Astrocyte (in vitro differentiated cells and primary cell): Measurements from ENCODE around the gene TBC1D8. TPM values are rescaled to one million over a fixed set of nuclear protein-coding genes. Genes with fewer than 3 reads are reported as not detected.

Experiments used
- DNase-seq: peaks from one replicate; pipeline ENCODE4 v3.0.0-alpha.2; 2010; ENCODE audit warnings: low read depth
- FAIRE-seq: peaks from 2 replicates; lab custom pipeline; 2011; peaks lifted over from hg19 to GRCh38; lab: Jason Lieb, UNC
- H2AFZ ChIP-seq: 2 replicates; pipeline ENCODE4 v1.6.0; 2012; ENCODE audit warnings: low read depth, low read length, inconsistent platforms
- H3K27ac ChIP-seq: 2 replicates; pipeline ENCODE4 v1.5.1; 2011; ENCODE audit warnings: low read depth, low read length, inconsistent platforms
- H3K27me3 ChIP-seq: 2 replicates; pipeline ENCODE4 v1.6.0; 2011; ENCODE audit warnings: low read length, inconsistent platforms; ENCODE audit not compliant: insufficient read depth
- H3K36me3 ChIP-seq: 2 replicates; pipeline ENCODE4 v1.5.1; 2011; ENCODE audit warnings: low read length, inconsistent platforms; ENCODE audit not compliant: insufficient read depth
- H3K4me1 ChIP-seq: 2 replicates; pipeline ENCODE4 v1.5.1; 2011; ENCODE audit warnings: low read length, inconsistent platforms; ENCODE audit not compliant: insufficient read depth
- H3K4me2 ChIP-seq: 2 replicates; pipeline ENCODE4 v1.6.0; 2012; ENCODE audit warnings: low read length, inconsistent platforms
- H3K4me3 ChIP-seq: 2 replicates; pipeline ENCODE4 v1.5.1; 2011; ENCODE audit warnings: low read depth, mild to moderate bottlenecking, low read length, inconsistent platforms; ENCODE audit not compliant: insufficient read depth
- H3K79me2 ChIP-seq: 2 replicates; pipeline ENCODE4 v1.6.0; 2012; ENCODE audit warnings: mild to moderate bottlenecking, low read length, inconsistent platforms; ENCODE audit not compliant: insufficient read depth
- H3K9ac ChIP-seq: 2 replicates; pipeline ENCODE4 v1.6.0; 2012; ENCODE audit warnings: mild to moderate bottlenecking, low read length, inconsistent platforms
- H3K9me3 ChIP-seq: 2 replicates; pipeline ENCODE4 v1.5.1; 2012; ENCODE audit warnings: low read depth, mild to moderate bottlenecking, low read length, inconsistent platforms; ENCODE audit not compliant: insufficient read depth
- H4K20me1 ChIP-seq: 2 replicates; pipeline ENCODE4 v1.6.0; 2012; ENCODE audit warnings: low read length, inconsistent platforms; ENCODE audit not compliant: insufficient read depth
- H3K27ac Mint-ChIP-seq: one replicate; pipeline ENCODE4 v1.8.0; 2021; ENCODE audit warnings: mild to moderate bottlenecking, mixed read lengths; ENCODE audit not compliant: unreplicated experiment
- H3K27me3 Mint-ChIP-seq: one replicate; pipeline ENCODE4 v1.8.0; 2021; ENCODE audit warnings: low read depth, mixed read lengths; ENCODE audit not compliant: unreplicated experiment
- H3K36me3 Mint-ChIP-seq: one replicate; pipeline ENCODE4 v1.8.0; 2021; ENCODE audit warnings: low read depth, mixed read lengths; ENCODE audit not compliant: unreplicated experiment
- H3K4me1 Mint-ChIP-seq: one replicate; pipeline ENCODE4 v1.8.0; 2021; ENCODE audit warnings: low read depth, mixed read lengths; ENCODE audit not compliant: unreplicated experiment
- H3K4me3 Mint-ChIP-seq: one replicate; pipeline ENCODE4 v1.8.0; 2021; ENCODE audit warnings: mild to moderate bottlenecking, moderate library complexity, mixed read lengths; ENCODE audit not compliant: unreplicated experiment
- H3K9me3 Mint-ChIP-seq: one replicate; pipeline ENCODE4 v1.8.0; 2021; ENCODE audit warnings: mild to moderate bottlenecking, mixed read lengths; ENCODE audit not compliant: unreplicated experiment
- EZH2 ChIP-seq: IDR thresholded peaks from 2 replicates; pipeline ENCODE4 v1.6.1; 2012; ENCODE audit warnings: mild to moderate bottlenecking, low read length, inconsistent platforms; ENCODE audit not compliant: insufficient read depth
- total RNA-seq: library from RNA; stranded (reverse); gene quantifications from 2 replicates; pipeline ENCODE4 v1.2.1, GENCODE V29; 2021
- TF ChIP-seq, protein P1 (sequence below): IDR thresholded peaks from 2 replicates; pipeline ENCODE4 v1.5.1; 2011; ENCODE audit warnings: low read depth, mild to moderate bottlenecking, inconsistent platforms, low read length, moderate library complexity; ENCODE audit not compliant: insufficient read depth

TBC1D8 gene
- total RNA-seq, 1 donor from 2014 or later, result 2.4 TPM

DNA sequence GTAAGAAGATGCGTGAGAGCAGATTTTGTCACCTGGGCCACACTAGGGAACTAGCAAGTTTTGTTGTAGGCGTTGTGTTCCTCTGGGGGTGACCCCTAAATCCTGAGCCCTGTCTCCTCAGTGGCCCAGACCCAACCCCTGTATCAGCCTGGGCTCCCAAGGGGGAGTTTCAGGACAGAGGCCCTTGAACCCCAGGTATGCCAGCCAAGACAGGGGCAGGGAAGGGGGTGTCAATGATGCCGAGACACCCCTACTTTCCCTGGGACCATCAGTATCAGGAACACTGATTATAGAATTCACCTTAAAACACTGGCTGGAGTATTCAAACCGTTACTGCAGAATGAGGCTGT, 188.2 kb downstream of the TBC1D8 start:
- Mint-ChIP-seq H3K9me3 (no peaks in the 10 kb centered on the region), H3K4me3 (no peak overlapping the region), H3K27ac (no peak overlapping the region), H3K27me3 (peaks cover 10% of the 10 kb centered on the region), H3K36me3 (peaks cover 3% of the 10 kb centered on the region), H3K4me1 (peaks cover 13% of the 10 kb centered on the region)
- H2AFZ ChIP-seq, result no peak overlapping the region
- H3K9ac ChIP-seq, result no peak overlapping the region
- no peak overlapping the region for H3K4me2 ChIP-seq
- peaks cover 3% of the 10 kb centered on the region for H3K36me3 ChIP-seq
- DNase-seq (no peak), FAIRE-seq (no peak)
- no peaks in the 10 kb centered on the region for H3K27me3 ChIP-seq
- H3K4me1 ChIP-seq, result peaks cover 14% of the 10 kb centered on the region
- H3K9me3 ChIP-seq, result no peaks in the 10 kb centered on the region
- H3K79me2 ChIP-seq, result no peaks in the 10 kb centered on the region
- no peaks in the 10 kb centered on the region for H4K20me1 ChIP-seq
- no peak overlapping the region for H3K27ac ChIP-seq
- no peak overlapping the region for H3K4me3 ChIP-seq
- TF ChIP-seq, protein P1, sequence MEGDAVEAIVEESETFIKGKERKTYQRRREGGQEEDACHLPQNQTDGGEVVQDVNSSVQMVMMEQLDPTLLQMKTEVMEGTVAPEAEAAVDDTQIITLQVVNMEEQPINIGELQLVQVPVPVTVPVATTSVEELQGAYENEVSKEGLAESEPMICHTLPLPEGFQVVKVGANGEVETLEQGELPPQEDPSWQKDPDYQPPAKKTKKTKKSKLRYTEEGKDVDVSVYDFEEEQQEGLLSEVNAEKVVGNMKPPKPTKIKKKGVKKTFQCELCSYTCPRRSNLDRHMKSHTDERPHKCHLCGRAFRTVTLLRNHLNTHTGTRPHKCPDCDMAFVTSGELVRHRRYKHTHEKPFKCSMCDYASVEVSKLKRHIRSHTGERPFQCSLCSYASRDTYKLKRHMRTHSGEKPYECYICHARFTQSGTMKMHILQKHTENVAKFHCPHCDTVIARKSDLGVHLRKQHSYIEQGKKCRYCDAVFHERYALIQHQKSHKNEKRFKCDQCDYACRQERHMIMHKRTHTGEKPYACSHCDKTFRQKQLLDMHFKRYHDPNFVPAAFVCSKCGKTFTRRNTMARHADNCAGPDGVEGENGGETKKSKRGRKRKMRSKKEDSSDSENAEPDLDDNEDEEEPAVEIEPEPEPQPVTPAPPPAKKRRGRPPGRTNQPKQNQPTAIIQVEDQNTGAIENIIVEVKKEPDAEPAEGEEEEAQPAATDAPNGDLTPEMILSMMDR, result no peak
- no peak for TF ChIP-seq EZH2

DNA sequence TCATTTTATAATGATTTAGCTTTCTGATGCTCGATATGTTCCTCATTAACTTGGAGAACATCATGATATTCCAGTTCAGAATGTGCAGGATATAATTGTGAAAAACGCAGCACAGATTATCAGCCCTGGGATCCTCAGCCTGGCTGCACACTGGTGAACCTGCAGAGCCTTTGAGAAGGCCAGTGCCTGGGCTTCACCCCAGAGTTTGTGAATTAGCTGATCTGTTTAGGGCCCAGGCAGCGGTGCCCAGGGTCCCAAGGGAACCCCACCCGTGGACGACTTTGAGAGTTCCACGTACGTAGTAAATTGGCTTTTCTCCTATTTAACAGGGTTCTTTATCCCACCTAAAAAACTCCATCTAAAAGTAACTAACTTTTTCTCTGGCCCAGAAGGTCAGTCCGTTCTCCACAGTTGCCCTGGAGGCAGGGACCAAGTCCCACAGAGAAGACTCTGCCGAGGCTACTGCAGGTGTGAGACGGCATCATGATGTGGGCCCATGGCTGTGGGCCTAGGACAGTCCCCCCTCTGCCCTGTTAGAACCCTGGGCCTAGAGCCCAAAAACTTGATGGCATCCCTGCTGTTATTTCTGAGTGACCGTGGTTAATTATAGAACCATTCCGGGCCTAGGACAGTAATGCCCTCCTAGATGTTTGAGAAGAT, 188.7 kb downstream of the TBC1D8 start:
- H3K36me3 ChIP-seq, result peaks cover 3% of the 10 kb centered on the region
- Mint-ChIP-seq H3K27me3 (peaks cover 7% of the 10 kb centered on the region), H3K4me1 (peaks cover 16% of the 10 kb centered on the region), H3K4me3 (no peak overlapping the region), H3K9me3 (no peaks in the 10 kb centered on the region), H3K36me3 (peaks cover 3% of the 10 kb centered on the region), H3K27ac (no peak overlapping the region)
- no peaks in the 10 kb centered on the region for H3K79me2 ChIP-seq
- no peak overlapping the region for H3K4me2 ChIP-seq
- H2AFZ ChIP-seq, result no peak overlapping the region
- FAIRE-seq (no peak), DNase-seq (no peak)
- peaks cover 14% of the 10 kb centered on the region for H3K4me1 ChIP-seq
- H3K27ac ChIP-seq, result no peak overlapping the region
- TF ChIP-seq EZH2, result no peak
- TF ChIP-seq, protein P1, result no peak
- H3K9me3 ChIP-seq, result no peaks in the 10 kb centered on the region
- H4K20me1 ChIP-seq, result no peaks in the 10 kb centered on the region
- no peak overlapping the region for H3K4me3 ChIP-seq
- H3K27me3 ChIP-seq, result no peaks in the 10 kb centered on the region
- H3K9ac ChIP-seq, result no peak overlapping the region

DNA sequence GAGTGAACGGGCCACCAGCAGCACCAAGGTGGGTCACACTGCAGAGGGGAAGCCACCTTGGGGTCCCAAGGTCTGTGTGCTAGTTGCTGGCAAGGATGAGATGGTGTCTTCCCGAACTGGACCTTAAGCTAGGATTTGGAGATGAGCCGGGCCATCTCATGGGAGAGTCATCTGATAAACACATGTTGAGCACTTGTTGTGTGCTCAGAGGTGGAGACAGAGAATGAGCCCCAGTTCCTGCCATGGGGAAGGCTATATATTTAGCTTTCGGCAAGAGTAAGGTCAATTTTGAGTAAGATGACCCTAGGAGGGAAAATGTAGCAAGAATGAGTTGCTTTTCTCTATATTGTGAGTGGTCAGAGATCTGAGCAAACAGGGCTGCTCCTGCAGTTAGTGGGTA, 190.5 kb downstream of the TBC1D8 start:
- no peak for DNase-seq
- Mint-ChIP-seq H3K4me1 (peaks cover 16% of the 10 kb centered on the region), H3K27me3 (peaks cover 8% of the 10 kb centered on the region), H3K9me3 (peaks cover 3% of the 10 kb centered on the region), H3K4me3 (no peak overlapping the region), H3K27ac (no peak overlapping the region), H3K36me3 (peaks cover 5% of the 10 kb centered on the region)
- Histone ChIP-seq H4K20me1 (no peaks in the 10 kb centered on the region), H3K36me3 (no peaks in the 10 kb centered on the region), H3K9ac (no peak overlapping the region), H3K4me3 (no peak overlapping the region), H2AFZ (no peak overlapping the region), H3K27ac (no peak overlapping the region), H3K79me2 (no peaks in the 10 kb centered on the region), H3K4me2 (no peak overlapping the region), H3K4me1 (peaks cover 14% of the 10 kb centered on the region), H3K27me3 (no peaks in the 10 kb centered on the region), H3K9me3 (no peaks in the 10 kb centered on the region)
- TF ChIP-seq, protein P1, result no peak
- FAIRE-seq, result no peak
